ENCODE measurements around the gene TRAT1. TPM values are rescaled to one million over a fixed set of nuclear protein-coding genes. Genes with fewer than 3 reads are reported as not detected.

The TRAT1 gene
- total RNA-seq, 1 donor from 2014 or later = not detected

GRCh38 chr3:108826309-108827187, 4.0 kb downstream of the TRAT1 start:
- H3K4me3 ChIP-seq (ENCODE audit: low read depth, low read length) = no peak overlapping the region
- no peaks in the 10 kb centered on the region for H3K27me3 ChIP-seq (ENCODE audit: control insufficient read depth, insufficient read depth, low read length)
- no peak for TF ChIP-seq CTCF (IDR thresholded peaks at IDR 0.05; ENCODE audit: insufficient read depth, low read length, severe bottlenecking)
- H3K36me3 ChIP-seq (ENCODE audit: control insufficient read depth, insufficient read depth, low read length) = no peaks in the 10 kb centered on the region
- DNase-seq (ENCODE audit: low read depth) = no peak
- FAIRE-seq = no peak

- DNase-seq (ENCODE audit: low read depth) = no peak
Observed at GRCh38 chr3:108830381-108830780, 7.8 kb downstream of the TRAT1 start.

GRCh38 chr3:108830991-108831614, 8.5 kb downstream of the TRAT1 start:
- DNase-seq (ENCODE audit: low read depth) (no peak), FAIRE-seq (no peak)
- Histone ChIP-seq H3K36me3 (ENCODE audit: control insufficient read depth, insufficient read depth, low read length) (no peaks in the 10 kb centered on the region), H3K4me3 (ENCODE audit: low read depth, low read length) (no peak overlapping the region), H3K27me3 (ENCODE audit: control insufficient read depth, insufficient read depth, low read length) (no peaks in the 10 kb centered on the region)
- TF ChIP-seq CTCF (IDR thresholded peaks at IDR 0.05; ENCODE audit: insufficient read depth, low read length, severe bottlenecking) = no peak

More at GRCh38 chr3:108830381-108830780, 7.8 kb downstream of the TRAT1 start:
- H3K27me3 ChIP-seq (ENCODE audit: control insufficient read depth, insufficient read depth, low read length) = no peaks in the 10 kb centered on the region
- FAIRE-seq = no peak
- H3K4me3 ChIP-seq (ENCODE audit: low read depth, low read length) = no peak overlapping the region
- no peak for TF ChIP-seq CTCF (IDR thresholded peaks at IDR 0.05; ENCODE audit: insufficient read depth, low read length, severe bottlenecking)
- no peaks in the 10 kb centered on the region for H3K36me3 ChIP-seq (ENCODE audit: control insufficient read depth, insufficient read depth, low read length)

GRCh38 chr3:108833611-108834010, 11.0 kb downstream of the TRAT1 start:
- Histone ChIP-seq H3K36me3 (ENCODE audit: control insufficient read depth, insufficient read depth, low read length) (no peaks in the 10 kb centered on the region), H3K27me3 (ENCODE audit: control insufficient read depth, insufficient read depth, low read length) (no peaks in the 10 kb centered on the region), H3K4me3 (ENCODE audit: low read depth, low read length) (no peak overlapping the region)
- DNase-seq (ENCODE audit: low read depth) = no peak
- no peak for FAIRE-seq
- TF ChIP-seq CTCF (IDR thresholded peaks at IDR 0.05; ENCODE audit: insufficient read depth, low read length, severe bottlenecking) = no peak

GRCh38 chr3:108834551-108834950, 12.0 kb downstream of the TRAT1 start:
- Histone ChIP-seq H3K36me3 (ENCODE audit: control insufficient read depth, insufficient read depth, low read length) (no peaks in the 10 kb centered on the region), H3K27me3 (ENCODE audit: control insufficient read depth, insufficient read depth, low read length) (no peaks in the 10 kb centered on the region), H3K4me3 (ENCODE audit: low read depth, low read length) (no peak overlapping the region)
- no peak for TF ChIP-seq CTCF (IDR thresholded peaks at IDR 0.05; ENCODE audit: insufficient read depth, low read length, severe bottlenecking)
- FAIRE-seq = no peak
- no peak for DNase-seq (ENCODE audit: low read depth)

Measured in bronchial epithelial cell (primary cell).